Head of caudate nucleus (tissue), 42 donors: Measurements from ENCODE around the gene AKR1E2.

Source experiments
- DNase-seq, 42 donors: peaks; one replicate each; pipeline versions ENCODE4 v3.0.0 to v3.0.0-alpha.2; 2020 to 2021; ENCODE audit warnings: mixed read lengths in 7 of 42
- intact Hi-C: fragments of 100-400 bp; cut with DNase I; formaldehyde crosslinking; loops from one replicate; pipeline ENCODE4 v1.15.0; 2022

AKR1E2 gene

GRCh38 chr10:4867520-4868356, 41.7 kb downstream of the AKR1E2 start:
- no peak for DNase-seq
- intact Hi-C loops: no loop called here

GRCh38 chr10:4868357-4868657, 42.3 kb downstream of the AKR1E2 start:
- DNase-seq: no peak

DNA sequence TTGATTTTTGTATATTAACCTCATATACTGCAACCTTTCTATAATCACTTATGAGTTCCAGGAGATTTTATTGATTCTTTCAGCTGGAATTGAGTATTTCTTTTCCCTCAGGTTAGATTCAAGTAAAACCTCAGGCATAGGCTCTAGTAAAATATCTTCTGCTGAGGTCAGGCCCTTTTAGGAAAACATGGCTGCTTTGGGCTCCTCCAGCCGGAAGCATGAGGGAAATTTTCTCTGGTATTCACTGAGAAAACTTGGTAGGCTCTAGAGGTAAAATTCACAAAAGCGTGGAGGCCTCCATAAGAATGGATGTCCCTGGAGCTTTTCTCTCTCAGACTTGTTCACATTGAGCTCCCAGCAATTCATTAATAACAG, 56.7 kb downstream of the AKR1E2 start:
- intact Hi-C loops: no loop called here
- DNase-seq: no peak

More at GRCh38 chr10:4868357-4868657, 42.3 kb downstream of the AKR1E2 start:
- intact Hi-C loops: no loop called here

DNA sequence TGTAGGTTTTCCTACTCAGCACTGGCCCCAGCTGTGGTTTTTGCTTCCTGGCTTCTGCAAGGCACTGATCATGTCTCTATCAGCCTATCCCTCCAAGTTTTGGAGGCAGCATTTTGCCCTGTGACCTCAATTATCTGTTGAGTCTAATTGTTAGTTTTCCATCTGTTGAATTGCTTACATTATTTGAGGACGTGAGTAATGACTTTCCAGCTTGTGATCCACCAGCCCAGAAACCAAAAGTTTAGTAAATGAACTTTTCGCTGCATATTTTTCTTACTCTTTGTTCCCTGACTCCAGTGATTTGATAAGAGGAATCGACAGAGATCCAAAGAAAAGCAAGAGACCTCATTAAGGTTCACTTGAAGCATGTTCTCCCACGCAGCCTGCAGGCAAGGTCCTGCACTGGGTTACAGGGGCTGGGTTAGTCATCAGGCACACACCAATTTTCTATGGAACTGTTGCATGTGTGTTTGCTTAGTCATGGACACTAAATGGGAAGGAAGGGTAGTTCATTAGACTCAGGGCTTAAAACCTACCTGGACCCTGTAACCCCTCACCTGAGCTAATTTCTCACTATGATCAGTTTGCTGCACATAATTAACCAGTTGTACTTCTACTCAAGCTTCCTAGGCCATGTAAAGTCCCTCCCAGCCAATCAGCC, 57.2 kb downstream of the AKR1E2 start:
- intact Hi-C loops: no loop called here
- DNase-seq: no peak

GRCh38 chr10:4885162-4885561, 59.2 kb downstream of the AKR1E2 start:
- intact Hi-C loops: no loop called here

DNA sequence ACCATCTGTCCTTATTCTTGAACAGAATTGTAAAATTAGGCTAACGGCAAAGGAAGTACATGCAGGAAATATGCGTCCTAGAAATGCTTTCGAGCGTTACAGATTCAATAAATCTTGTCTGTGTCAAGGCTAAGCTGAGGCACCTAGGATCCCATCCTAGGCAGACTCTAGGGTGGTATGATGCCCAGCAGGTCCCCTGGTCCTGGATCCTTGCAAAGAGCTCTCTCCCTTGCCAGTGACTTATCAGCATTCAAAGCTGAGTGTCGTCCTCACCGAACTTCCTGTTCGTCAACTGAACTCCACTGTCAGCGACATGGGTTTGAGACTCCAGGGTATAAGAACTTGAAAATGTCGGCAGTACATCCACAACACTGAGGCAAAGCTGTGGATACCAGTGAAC, 61.5 kb downstream of the AKR1E2 start:
- intact Hi-C loops: no loop called here
- no peak for DNase-seq

More at GRCh38 chr10:4885162-4885561, 59.2 kb downstream of the AKR1E2 start:
- no peak for DNase-seq

GRCh38 chr10:4888236-4888635, 62.2 kb downstream of the AKR1E2 start:
- DNase-seq: no peak
- intact Hi-C loops: no loop called here

DNA sequence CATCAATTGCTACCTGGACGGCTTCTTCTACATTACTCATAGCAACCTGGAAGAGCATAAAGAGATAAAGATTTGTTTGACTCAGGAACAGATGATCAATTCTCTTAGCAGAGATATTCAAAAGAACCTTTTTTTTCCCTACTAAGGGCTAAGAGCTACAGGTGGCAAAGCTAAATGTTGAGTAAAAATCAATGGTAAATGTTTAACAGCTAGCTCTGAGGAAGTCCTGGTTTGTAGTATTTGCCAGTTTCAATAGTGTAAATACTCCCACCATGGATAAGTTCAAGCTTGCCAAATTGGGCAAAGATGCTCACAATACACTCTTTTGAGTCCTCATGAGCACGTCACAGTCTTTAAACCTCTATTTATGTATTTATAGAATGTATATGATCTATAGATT, 64.0 kb downstream of the AKR1E2 start:
- intact Hi-C loops: no loop called here
- DNase-seq: no peak

DNA sequence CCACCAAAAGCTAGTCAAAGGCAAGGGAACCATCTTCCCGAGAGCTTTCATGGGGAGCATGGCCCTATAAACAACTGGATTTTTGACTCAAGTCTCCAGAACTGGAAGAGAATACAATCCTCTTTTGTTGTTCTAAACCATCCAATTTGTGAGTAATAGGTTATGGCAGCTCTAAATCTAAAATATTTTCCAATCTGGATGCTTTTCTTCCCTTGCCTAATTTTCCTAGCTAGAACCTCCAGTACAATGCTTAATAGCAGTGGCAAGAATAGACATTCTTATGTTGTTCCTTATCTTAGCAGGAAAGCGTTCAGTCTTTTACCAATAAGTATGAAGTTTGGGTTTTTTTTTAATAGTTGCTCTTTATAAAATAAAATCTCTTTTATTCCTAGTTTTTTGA, 66.7 kb downstream of the AKR1E2 start:
- no peak for DNase-seq
- intact Hi-C loops: no loop called here

DNA sequence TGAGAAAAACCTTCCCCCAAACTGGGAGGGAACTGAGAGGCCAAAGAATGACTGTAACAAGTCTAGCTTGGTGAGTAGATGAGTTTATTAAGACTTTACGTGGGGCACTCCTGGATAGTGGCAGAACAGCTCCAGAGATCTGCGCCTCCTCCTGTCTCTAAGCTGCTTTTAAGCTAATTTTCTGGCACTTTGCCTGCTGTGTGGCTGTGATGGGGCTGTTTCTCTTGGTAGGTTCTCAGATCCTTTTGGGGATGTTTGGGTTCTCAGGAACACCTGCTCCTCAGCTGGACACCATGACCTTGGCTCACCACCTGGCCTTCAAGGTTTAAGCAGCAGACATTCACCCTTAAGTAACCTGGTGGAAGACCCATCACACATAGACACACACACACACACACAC, 68.3 kb downstream of the AKR1E2 start:
- intact Hi-C loops: no loop called here
- DNase-seq: no peak
